A673 (cell line): ENCODE measurements around the gene AUH. TPM values are rescaled to one million over a fixed set of nuclear protein-coding genes. Genes with fewer than 3 reads are reported as not detected.

Experiments used
- BruUV-seq: library from RNA; stranded (reverse); fragments of 400-500 nt; replicated peaks from 2 replicates; lab custom pipeline; 2021; lab: Mats Ljungman, UMichigan
- CTCF ChIA-PET: fragments of 300-600 bp; sonication (Branson Sonifier 250); formaldehyde crosslinking; loops from one replicate; lab custom pipeline; 2022; ENCODE audit warnings: antibody characterized with exemption; lab: Charles Lee
- POLR2A ChIA-PET: fragments of 300-600 bp; sonication (Branson Sonifier 250); formaldehyde crosslinking; loops from one replicate; lab custom pipeline; 2022; ENCODE audit warnings: antibody characterized with exemption; ENCODE audit not compliant: low non-redundant PET; lab: Charles Lee
- DNase-seq: peaks from one replicate; pipeline ENCODE4 v3.0.0-alpha.2; 2015; ENCODE audit warnings: low spot score
- H3K27ac ChIP-seq: fragments of 200-600 bp; sonication (generic); 2 replicates; pipeline ENCODE4 v1.5.1; 2016; ENCODE audit warnings: mixed run types, low read depth, mild to moderate bottlenecking, mixed read lengths, antibody characterized with exemption, low read length; ENCODE audit not compliant: poor library complexity, severe bottlenecking
- H3K27me3 ChIP-seq: fragments of 200-600 bp; sonication (generic); replicated peaks from 2 replicates; pipeline ENCODE4 v1.6.1; 2017; ENCODE audit warnings: mixed run types, low read depth, mild to moderate bottlenecking, mixed read lengths, antibody characterized with exemption, low read length; ENCODE audit not compliant: insufficient read depth, poor library complexity
- H3K36me3 ChIP-seq: fragments of 200-600 bp; sonication (generic); 2 replicates; pipeline ENCODE4 v1.6.1; 2016; ENCODE audit warnings: mixed run types, mild to moderate bottlenecking, mixed read lengths, antibody characterized with exemption, low read length; ENCODE audit not compliant: insufficient read depth, poor library complexity, severe bottlenecking
- H3K4me1 ChIP-seq: fragments of 200-600 bp; sonication (generic); 2 replicates; pipeline ENCODE4 v1.6.1; 2017; ENCODE audit warnings: mixed run types, mild to moderate bottlenecking, mixed read lengths, antibody characterized with exemption, low read length; ENCODE audit not compliant: insufficient read depth, poor library complexity, severe bottlenecking
- H3K4me3 ChIP-seq: fragments of 200-600 bp; sonication (generic); 2 replicates; pipeline ENCODE4 v1.5.1; 2016; ENCODE audit warnings: low read depth, mixed run types, mild to moderate bottlenecking, mixed read lengths, low read length; ENCODE audit not compliant: poor library complexity, severe bottlenecking
- H3K9me3 ChIP-seq: fragments of 200-600 bp; sonication (generic); 2 replicates; pipeline ENCODE4 v1.6.1; 2016; ENCODE audit warnings: mixed run types, low read depth, mild to moderate bottlenecking, mixed read lengths, antibody characterized with exemption, low read length; ENCODE audit not compliant: poor library complexity, severe bottlenecking
- CTCF ChIP-seq: fragments of 300-800, 200-600 bp; sonication (generic); conservative IDR thresholded peaks from 2 replicates; pipeline ENCODE4 v1.5.1; 2017; ENCODE audit warnings: low read depth, mild to moderate bottlenecking, antibody characterized with exemption, low read length, moderate library complexity, mixed read lengths
- EZH2 ChIP-seq: fragments of 200-600 bp; sonication (generic); IDR thresholded peaks from 2 replicates; pipeline ENCODE4 v1.6.1; 2017; ENCODE audit warnings: borderline replicate concordance, low read depth, mild to moderate bottlenecking, mixed read lengths, antibody characterized with exemption, low read length; ENCODE audit not compliant: poor library complexity, severe bottlenecking
- intact Hi-C: fragments of 100-400 bp; cut with micrococcal nuclease; formaldehyde crosslinking; loops from one replicate; pipeline ENCODE4 v1.10.0; 2022; ENCODE audit not compliant: unreplicated experiment
- total RNA-seq: library from RNA; stranded (reverse); gene quantifications from 2 replicates; pipeline ENCODE4 v1.2.3, GENCODE V29; 2021

Gene AUH
- total RNA-seq, 1 experiment from 2014 or later, result 12.3 TPM

GRCh38 chr9:91198405-91198804 lies 163.3 kb downstream of the AUH start:
- no peak for DNase-seq
- POLR2A ChIA-PET, result no interaction called here
- TF ChIP-seq EZH2, result no peak
- no peak for TF ChIP-seq CTCF
- H3K4me1 ChIP-seq, result peaks cover 19% of the 10 kb centered on the region
- H3K27ac ChIP-seq, result no peak overlapping the region
- H3K36me3 ChIP-seq, result no peaks in the 10 kb centered on the region
- H3K9me3 ChIP-seq, result peaks cover 9% of the 10 kb centered on the region
- intact Hi-C loops, result loop anchor here (10.0 kb wide), 1 partner anchor 226 kb away; the partner anchor contains the start of gene NFIL3
- H3K4me3 ChIP-seq, result no peak overlapping the region
- BruUV-seq, result no TSS peak
- no peaks in the 10 kb centered on the region for H3K27me3 ChIP-seq
- CTCF ChIA-PET, result no interaction called here

DNA sequence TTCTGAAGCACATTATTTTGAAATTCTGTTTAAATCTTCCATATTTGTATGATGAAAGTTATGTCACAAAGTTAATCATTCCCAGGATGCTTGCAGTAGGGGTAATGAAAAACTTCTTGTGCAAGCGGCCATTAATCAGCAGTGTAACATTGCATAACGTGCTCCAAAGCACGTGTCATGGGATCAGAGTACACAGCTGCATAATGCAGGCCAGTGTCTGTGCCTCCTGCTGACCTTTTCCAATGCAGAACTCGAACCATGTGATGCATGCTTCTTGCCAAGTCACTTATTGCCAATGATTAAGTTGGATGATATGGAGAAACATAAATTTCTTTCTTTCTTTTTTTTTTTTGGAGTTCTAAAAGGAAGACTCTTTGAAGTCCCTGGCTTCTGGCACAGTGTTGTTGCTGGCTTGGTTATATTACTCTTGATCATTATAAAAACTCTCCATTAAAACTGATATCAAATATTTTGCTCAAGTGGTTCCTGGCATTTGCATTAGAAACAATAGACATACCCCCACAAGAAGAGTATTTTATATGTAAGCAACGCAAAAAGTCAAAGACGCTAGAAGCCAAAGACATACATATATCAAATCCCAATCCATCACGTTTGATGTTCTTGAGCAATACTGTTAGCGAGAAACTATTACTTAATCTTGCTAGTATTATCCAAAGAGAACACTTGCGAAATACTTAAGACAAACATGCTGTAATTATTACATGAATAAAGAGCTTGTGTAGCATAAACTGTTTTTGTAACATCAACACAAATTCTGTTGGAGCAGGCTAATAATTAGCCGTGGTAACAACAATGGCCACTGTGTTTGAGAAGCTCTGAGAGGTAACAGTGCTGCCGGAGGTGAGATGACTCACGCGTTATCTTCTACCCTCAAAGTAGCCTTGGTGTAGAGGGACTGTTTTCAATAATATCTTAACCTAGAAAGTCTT lies 164.2 kb downstream of the AUH start:
- no peaks in the 10 kb centered on the region for H3K27me3 ChIP-seq
- intact Hi-C loops, result loop anchor here (10.0 kb wide), 1 partner anchor 227 kb away; the partner anchor contains the start of gene NFIL3
- no peak for TF ChIP-seq EZH2
- TF ChIP-seq CTCF, result no peak
- no peaks in the 10 kb centered on the region for H3K36me3 ChIP-seq
- peaks cover 28% of the 10 kb centered on the region for H3K4me1 ChIP-seq
- H3K27ac ChIP-seq, result no peak overlapping the region
- ChIA-PET POLR2A (no interaction called here), CTCF (no interaction called here)
- peak; percentile 62 for DNase-seq
- no TSS peak for BruUV-seq
- H3K9me3 ChIP-seq, result peaks cover 9% of the 10 kb centered on the region
- H3K4me3 ChIP-seq, result no peak overlapping the region

GRCh38 chr9:91196103-91196950 lies 165.4 kb downstream of the AUH start:
- intact Hi-C loops, result loop anchor here (10.0 kb wide), 1 partner anchor 228 kb away; the partner anchor contains the start of gene NFIL3

More at GRCh38 chr9:91196103-91196950, 165.4 kb downstream of the AUH start:
- no TSS peak for BruUV-seq
- DNase-seq, result no peak
- no peak overlapping the region for H3K4me3 ChIP-seq
- no peaks in the 10 kb centered on the region for H3K36me3 ChIP-seq
- no peaks in the 10 kb centered on the region for H3K27me3 ChIP-seq
- ChIA-PET POLR2A (no interaction called here), CTCF (no interaction called here)
- no peak overlapping the region for H3K27ac ChIP-seq
- peaks cover 33% of the 10 kb centered on the region for H3K4me1 ChIP-seq
- TF ChIP-seq EZH2 (no peak), CTCF (no peak)
- H3K9me3 ChIP-seq, result no peaks in the 10 kb centered on the region
